GM21423 (cell line): ENCODE data around the gene MOK.
"Not testable (repeated sequence)": the region's sequence is repeated elsewhere in the genome, so short reads cannot be mapped to it uniquely, and the experiment has no call there.

Experiments
- ATAC-seq: cut with Tn5 transposase; IDR thresholded peaks from one replicate; pipeline ENCODE4 v1.9.1; 2021; ENCODE audit warnings: mild to moderate bottlenecking, moderate library complexity; ENCODE audit not compliant: unreplicated experiment

The MOK gene

GRCh38 chr14:102321456-102322422 lies 16.8 kb upstream of the MOK start:
- ATAC-seq, result no peak

DNA sequence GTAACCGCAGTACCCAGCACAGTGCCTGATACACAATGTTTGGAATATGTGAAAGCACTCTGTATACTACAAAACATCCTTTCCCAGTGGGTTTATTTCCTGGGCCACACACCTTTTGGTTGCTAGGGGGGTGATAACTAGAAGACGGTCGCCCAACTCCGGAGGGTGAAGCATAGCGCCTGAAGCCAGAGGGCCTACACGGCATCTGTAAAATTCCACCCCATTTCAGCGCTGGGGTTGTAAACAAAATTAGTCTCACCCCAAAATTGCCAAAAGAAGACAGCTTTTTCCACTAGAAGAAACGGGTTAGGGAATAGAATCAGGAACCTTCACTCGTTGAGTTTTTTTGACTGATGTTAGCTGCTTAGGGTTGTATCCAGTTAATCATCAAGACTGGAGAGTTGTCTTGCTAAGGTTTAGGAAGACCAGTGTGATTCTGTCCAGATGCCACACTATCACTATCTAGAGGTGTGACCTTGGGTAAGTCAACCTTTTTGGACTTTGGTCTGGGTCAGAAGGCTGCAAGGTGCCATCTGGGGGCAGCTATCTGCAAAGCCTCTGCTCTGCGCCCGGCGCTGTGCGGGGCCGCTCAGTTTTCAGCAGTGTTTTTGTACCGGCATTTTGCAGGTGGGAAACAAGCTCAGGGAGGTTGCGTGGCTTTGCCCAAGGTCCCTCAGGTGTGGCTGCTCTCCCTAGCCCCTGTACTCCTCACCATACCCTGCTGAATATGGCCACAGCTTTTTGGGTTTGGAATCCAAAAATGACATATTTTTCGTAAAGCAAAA lies 15.9 kb upstream of the MOK start:
- no peak for ATAC-seq

DNA sequence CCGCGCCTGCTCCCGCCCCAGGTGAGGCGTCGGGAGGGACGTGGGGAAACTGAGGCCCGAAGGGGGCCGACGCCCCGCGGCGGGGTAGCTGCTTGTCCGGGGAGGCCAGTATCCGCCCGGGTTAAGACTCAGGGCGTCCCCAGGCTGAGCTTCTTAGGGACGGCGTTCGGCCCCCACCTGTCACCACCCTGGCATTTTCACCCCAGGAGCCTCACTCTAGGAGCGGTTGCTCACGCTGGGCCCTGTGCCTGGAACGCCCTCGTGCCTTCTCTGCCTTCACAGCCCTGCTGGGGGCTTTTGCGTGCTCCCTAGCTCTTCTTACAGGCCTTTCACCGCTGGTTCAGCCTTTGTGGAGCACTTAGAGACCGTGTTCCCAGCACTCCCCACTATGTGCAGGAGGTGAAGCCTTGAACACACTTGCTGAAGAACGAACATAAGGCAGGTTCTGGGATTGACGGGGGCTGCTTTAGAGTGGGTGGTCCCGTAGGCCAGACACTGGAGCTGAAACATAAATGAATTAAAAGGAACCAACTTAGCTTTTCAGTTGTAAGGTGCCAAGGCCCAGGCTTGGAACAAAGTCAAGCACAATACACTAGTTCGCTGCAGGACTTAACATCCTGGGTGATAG lies 15.2 kb upstream of the MOK start:
- ATAC-seq, result peak; percentile 7

DNA sequence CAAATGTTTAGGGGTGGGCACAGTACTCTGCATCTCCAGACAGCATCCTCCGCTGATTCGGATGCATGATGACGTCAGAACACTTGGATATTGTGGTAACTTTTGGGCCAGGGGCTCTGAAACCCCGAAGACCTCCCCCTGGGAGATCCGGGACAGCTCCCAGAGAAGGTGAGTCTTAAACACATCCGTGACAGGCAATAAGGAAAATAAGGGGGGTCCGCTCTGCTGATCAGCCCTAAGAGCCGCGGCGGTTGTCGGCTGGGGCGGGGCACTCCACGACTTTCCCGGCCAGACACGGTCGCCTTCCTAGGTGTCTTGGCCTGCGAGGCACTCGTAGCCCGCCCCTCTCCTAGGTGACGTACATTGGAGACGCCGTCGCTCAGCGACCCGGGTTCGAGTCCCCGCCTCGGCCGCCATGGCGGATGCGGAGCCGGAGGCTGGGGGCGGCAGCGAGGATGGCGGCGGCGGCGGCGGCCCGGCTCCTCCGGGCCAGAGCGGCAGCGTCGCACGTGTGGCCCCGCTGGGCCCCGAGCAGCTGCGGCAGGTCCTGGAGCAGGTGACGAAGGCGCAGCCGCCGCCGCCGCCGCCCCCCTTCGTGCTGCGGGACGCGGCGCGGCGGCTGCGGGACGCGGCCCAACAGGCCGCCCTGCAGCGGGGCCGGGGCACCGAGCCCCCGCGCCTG lies 14.5 kb upstream of the MOK start, which contains the start of gene ZNF839:
ZNF839 (plus strand) TSS at position 396 of the 682 bp plus-strand sequence; CDS start at position 416, 20 bp downstream.
- ATAC-seq, result peak; percentile 55

GRCh38 chr14:102318781-102319276 lies 13.9 kb upstream of the MOK start:
- ATAC-seq, result no peak

DNA sequence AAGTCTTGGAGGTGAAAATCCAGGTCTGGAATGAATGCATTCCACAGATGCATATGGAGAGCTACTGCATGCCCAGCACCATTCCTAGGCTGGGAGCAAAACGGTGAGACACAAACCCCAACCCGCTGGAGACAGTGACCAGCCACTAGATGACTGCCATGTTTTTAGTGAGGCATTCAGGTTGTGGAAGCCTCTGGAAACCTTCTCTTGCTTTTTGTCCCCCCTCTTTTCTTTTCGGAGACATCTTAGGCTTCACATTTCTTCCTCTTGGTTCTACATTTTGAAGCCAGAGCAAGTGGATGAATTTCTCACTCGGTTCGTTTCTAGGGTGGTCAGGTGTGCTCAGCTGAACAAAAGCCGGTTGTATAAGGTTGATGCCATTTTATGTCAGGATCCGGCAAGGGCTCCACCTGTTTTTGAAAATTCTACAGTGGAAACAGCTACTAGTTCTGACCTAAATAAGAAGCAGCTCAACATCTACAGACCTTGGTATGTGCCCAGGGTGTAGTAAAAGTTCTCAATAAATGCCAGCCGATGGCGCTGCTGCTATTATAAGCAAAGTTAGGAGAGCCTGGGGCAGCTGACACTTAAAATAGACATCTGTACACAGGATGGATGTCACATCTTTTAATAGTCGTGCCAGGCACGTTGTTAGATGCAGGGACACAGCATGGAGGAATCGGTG lies 12.7 kb upstream of the MOK start:
- no peak for ATAC-seq

DNA sequence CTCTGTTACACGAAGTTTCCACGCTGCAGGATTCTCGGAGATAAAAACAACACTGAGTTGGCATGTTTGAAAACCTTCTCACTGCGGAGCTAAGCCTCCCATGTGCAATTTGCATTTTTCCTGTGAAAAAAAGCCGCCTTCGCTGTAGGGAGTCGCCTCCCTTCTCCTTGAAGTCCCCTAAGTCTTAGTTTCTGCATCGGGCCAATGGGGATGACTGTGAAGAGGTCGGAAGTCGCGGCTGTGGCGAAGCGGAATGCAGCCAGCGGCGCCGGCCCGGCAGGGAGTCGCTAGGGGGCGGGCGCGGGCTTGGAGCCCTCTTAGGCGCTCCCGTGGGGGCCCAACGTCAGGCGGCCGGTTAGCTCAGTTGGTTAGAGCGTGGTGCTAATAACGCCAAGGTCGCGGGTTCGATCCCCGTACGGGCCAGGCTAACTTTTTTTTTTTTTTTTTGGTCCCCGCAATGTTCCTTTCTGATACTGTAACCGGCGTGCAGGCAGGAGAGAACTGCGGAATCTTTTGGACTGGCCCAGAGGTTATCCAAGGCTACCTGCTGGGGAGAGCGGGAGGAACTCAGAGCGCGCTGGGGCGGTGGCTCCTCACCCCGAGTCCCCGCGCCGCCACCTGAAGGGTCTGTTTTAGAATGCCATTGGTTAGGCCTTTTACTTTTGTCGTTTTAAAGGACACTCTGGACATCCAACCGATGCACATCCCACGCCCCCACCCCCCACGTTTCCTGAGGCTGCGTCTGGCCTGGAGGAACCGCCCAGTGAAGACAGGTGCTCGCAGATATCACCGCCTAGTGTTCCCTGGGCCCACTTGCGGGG lies 12.0 kb upstream of the MOK start:
- ATAC-seq, result peak; percentile 61

DNA sequence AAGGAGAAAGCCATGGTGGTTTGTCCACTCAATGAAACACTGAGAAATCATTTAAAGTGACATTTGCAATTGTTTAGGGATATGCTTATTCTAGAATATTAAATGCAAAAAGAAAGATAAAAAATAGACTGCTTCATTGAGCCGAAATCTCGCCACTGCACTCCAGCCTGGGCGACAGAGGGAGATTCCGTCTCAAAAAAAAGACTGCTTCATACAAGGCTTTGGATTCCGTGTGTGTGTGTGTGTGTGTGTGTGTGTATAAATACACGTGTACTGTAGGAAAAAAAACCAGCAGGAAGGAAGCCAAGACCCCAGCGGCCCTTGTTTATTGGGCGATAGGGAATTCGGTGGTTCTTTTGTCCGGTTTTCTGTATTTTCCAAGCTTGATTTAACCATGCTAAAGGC lies 11.4 kb upstream of the MOK start:
- no peak for ATAC-seq

DNA sequence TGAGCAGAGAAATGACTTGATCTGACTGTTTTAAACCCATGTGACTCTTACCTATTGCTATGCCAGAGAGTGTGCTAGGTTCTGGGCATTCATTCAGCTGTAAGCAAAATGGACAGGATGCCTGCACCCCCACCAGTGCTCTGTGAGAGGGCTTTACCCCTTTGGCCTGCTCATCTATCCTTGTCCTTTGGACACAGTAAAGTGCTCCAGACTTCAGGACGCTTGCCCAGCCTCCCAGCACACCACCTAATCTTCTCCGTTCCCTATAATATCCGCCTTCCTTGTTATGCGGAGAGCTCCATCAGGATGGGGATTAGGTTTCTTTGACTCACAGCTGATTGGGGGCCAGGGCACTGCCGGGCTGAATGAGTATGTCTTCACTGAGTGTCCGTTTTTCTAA lies 10.2 kb upstream of the MOK start:
- no peak for ATAC-seq

DNA sequence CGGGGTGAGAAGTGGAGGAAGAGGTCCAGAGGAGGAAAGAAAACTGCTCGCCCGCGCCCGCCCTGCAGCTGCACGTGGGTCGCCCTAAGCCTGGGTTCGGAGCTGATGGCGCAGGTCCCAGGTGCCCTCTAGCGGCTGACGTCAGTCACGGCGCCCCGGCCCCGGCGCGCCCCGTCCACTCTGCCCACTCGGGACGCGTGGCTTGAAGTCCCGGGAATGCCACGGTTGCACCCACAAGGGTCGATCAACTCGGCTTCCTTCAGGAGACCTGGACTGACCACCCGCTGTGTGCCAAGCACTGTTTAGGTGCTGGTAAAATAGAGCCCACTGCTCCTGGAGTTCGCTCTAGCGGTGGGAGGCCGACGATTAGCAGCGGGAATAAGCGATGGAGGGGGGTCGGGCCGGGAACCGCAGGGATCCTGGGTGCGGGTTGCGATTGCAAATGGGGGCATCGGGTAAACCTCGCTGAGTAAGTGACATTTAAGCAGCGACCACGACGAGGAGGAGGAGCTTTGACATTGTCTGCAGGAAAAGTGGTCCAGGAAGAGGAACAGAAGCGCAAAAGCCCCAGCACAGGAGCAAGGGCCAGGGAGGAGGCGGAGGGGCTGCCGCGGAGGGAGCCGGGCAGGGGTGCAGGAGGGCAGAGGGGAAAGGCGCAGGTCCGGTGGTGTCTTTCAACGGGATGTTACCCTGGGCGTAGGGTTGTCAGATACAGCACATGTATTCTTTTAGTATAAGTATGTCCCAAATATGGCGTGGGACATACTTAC lies 9.5 kb upstream of the MOK start:
- peak; percentile 51 for ATAC-seq

GRCh38 chr14:102303664-102304063 lies 1.3 kb downstream of the MOK start:
- no peak for ATAC-seq

GRCh38 chr14:102298303-102299070 lies 6.5 kb downstream of the MOK start:
- not testable (repeated sequence) for ATAC-seq

DNA sequence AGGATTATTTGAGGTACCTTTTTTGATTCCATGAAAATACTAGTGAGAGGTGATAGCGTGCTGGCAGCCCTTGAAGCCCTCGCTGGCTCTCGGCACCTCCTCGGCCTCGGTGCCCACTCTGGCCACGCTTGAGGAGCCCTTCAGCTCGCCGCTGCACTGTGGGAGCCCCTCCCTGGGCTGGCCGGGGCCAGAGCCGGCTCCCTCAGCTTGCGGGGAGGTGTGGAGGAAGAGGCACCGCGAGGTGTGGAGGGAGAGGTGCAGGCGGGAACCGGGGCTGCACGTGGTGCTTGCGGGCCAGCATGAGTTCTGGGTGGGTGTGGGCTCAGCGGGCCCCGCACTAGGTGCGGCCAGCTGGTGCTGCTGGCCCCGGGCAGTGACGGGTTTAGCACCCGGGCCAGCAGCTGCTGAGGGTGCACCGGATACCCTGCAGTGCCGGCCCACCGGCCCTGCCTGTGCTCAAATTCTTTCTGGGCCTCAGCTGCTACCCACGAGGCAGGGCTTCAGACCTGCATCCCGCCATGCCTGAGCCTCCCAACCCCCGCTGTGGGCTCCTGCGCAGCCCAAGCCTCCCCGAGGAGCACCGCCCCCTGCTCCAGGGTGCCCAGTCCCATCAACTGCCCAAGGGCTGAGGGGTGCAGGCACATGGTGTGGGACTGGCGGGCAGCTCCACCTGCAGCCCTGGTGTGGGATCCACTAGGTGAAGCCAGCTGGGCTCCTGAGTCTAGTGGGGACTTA lies 7.4 kb downstream of the MOK start:
- no peak for ATAC-seq

- no peak for ATAC-seq
Measured at GRCh38 chr14:102295270-102295669, 9.7 kb downstream of the MOK start.

- no peak for ATAC-seq
Measured at GRCh38 chr14:102293781-102294180, 11.2 kb downstream of the MOK start.

DNA sequence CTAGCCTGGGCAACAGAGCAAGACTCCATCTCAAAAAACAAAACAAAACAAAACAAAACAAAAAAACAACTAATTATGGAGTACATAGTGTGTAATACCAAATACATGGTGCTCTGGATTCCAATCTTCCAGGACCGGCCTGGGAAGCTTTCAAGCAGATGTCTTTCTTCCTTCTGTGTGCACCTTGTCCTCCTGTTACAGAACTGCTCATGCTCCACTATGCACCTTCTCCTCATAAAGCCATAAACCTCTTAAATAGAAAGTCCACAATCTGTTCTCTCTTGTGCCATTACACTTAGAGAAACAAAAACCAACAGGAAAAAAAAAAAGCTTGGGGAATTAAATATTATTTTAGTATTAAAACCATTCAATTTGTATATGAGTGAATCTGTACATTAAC lies 12.5 kb downstream of the MOK start:
- no peak for ATAC-seq

DNA sequence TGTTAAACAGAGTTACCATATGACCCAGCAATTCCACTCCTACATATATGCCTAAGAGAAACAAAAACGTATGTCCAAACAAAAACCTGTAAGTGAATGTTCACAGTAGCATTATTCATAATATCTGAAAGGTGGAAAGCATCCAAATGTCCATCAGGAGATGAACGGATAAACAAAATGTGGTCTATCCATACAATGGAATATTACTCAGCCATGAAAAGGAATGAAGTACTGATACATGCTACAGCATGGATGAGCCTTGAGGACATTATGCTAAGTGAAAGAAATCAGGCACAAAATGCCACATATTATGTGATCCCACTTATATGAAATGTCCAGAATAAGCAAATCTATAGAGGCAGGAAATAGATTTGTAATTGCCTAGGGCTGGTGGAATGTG lies 16.8 kb downstream of the MOK start:
- ATAC-seq, result no peak
